HCT116 (cell line): Measurements from ENCODE around the gene FRMD4A. TPM values are rescaled to one million over a fixed set of nuclear protein-coding genes. Genes with fewer than 3 reads are reported as not detected.

Experiments
- ATAC-seq: fragments of 200-7000 bp; cut with Tn5 transposase; 2 replicates; pipeline ENCODE4 v1.9.1; 2020; ENCODE audit warnings: mild to moderate bottlenecking, moderate library complexity
- BruUV-seq: library from RNA; stranded (reverse); fragments of 400-500 nt; replicated peaks from 2 replicates; lab custom pipeline; 2021; lab: Mats Ljungman, UMichigan
- CTCF ChIA-PET: fragments of 300-600 bp; sonication (Branson Sonifier 250); formaldehyde crosslinking; loops from one replicate; lab custom pipeline; 2021; ENCODE audit warnings: antibody characterized with exemption; lab: Charles Lee
- POLR2A ChIA-PET: fragments of 300-600, 350-600 bp; sonication (Branson Sonifier 250); formaldehyde crosslinking; loops from one replicate; lab custom pipeline; 2021; ENCODE audit warnings: antibody characterized with exemption; lab: Charles Lee
- RAD21 ChIA-PET, 2 experiments: fragments of 300-600 bp; sonication (Branson Sonifier 250); formaldehyde crosslinking; loops; one replicate each; lab custom pipeline; 2023; ENCODE audit warnings: low total read pairs in 2 of 2; ENCODE audit not compliant: uncharacterized antibody in 2 of 2, unreplicated experiment in 2 of 2, low non-redundant PET in 1 of 2; lab: Charles Lee
- DNase-seq: peaks from one replicate; pipeline ENCODE4 v3.0.0-alpha.2; 2010; ENCODE audit warnings: low read depth, low spot score
- H2AFZ ChIP-seq: fragments of 200-600 bp; shearing (Covaris generic), sonication (generic); 2 replicates; pipeline ENCODE4 v1.6.1; 2017; ENCODE audit warnings: low read depth, mixed run types, mixed read lengths, antibody characterized with exemption, low read length; ENCODE audit not compliant: poor library complexity, severe bottlenecking
- H3K27ac ChIP-seq: 2 replicates; pipeline ENCODE4 v1.5.1; 2012; ENCODE audit warnings: low read depth, low read length
- H3K27me3 ChIP-seq: fragments of 200-600 bp; sonication (generic); 2 replicates; pipeline ENCODE4 v1.6.1; 2016; ENCODE audit warnings: mixed run types, low read length, mixed read lengths; ENCODE audit not compliant: insufficient read depth
- H3K36me3 ChIP-seq, 2 experiments: fragments of 200-500 bp in 1 of 2; fragments of 200-600 bp in 1 of 2; sonication (Bioruptor generic) in 1 of 2; sonication (generic) in 1 of 2; 2 replicates each; pipeline versions ENCODE4 v1.5.1 to v1.6.1; 2014 to 2016; ENCODE audit warnings: low read length in 2 of 2, inconsistent platforms in 1 of 2, mixed read lengths in 1 of 2, mixed run types in 1 of 2; ENCODE audit not compliant: insufficient read depth in 2 of 2, control insufficient read depth in 1 of 2
- H3K4me1 ChIP-seq, 2 experiments: fragments of 200-600 bp in 1 of 2; sonication (generic) in 1 of 2; 2 replicates each; pipeline versions ENCODE4 v1.5.1 to v1.6.1; 2012 to 2017; ENCODE audit warnings: low read length in 2 of 2, inconsistent platforms in 1 of 2, mild to moderate bottlenecking in 1 of 2, mixed read lengths in 1 of 2, mixed run types in 1 of 2, moderate library complexity in 1 of 2; ENCODE audit not compliant: insufficient read depth in 2 of 2, control insufficient read depth in 1 of 2
- H3K4me2 ChIP-seq: fragments of 200-600 bp; sonication (generic); 2 replicates; pipeline ENCODE4 v1.6.1; 2017; ENCODE audit warnings: mixed run types, low read length, mixed read lengths
- H3K4me3 ChIP-seq, 2 experiments: fragments of 200-600 bp in 1 of 2; sonication (generic) in 1 of 2; replicated peaks in 1 of 2; 2 replicates each; pipeline ENCODE4 v1.5.1; 2011 to 2016; ENCODE audit warnings: low read length in 2 of 2, control low read depth in 1 of 2, low read depth in 1 of 2, mild to moderate bottlenecking in 1 of 2, mixed read lengths in 1 of 2, mixed run types in 1 of 2
- H3K79me2 ChIP-seq: fragments of 200-600 bp; sonication (generic); 2 replicates; pipeline ENCODE4 v1.6.1; 2017; ENCODE audit warnings: mild to moderate bottlenecking, mixed run types, low read length, moderate library complexity, mixed read lengths; ENCODE audit not compliant: insufficient read depth
- H3K9ac ChIP-seq: fragments of 200-600 bp; sonication (generic); 2 replicates; pipeline ENCODE4 v1.6.1; 2016; ENCODE audit warnings: low read length, mixed read lengths
- H3K9me2 ChIP-seq: fragments of 200-600 bp; sonication (generic), shearing (Covaris generic); 2 replicates; pipeline ENCODE4 v1.6.1; 2017; ENCODE audit warnings: mixed run types, mild to moderate bottlenecking, moderate library complexity; ENCODE audit not compliant: insufficient read depth
- H3K9me3 ChIP-seq, 2 experiments: fragments of 200-500 bp in 1 of 2; fragments of 200-600 bp in 1 of 2; sonication (Bioruptor generic) in 1 of 2; sonication (generic) in 1 of 2; 2 replicates each; pipeline ENCODE4 v1.6.1; 2014 to 2017; ENCODE audit warnings: low read length in 2 of 2, mixed read lengths in 2 of 2, inconsistent platforms in 1 of 2, low read depth in 1 of 2, mild to moderate bottlenecking in 1 of 2, mixed run types in 1 of 2, moderate library complexity in 1 of 2; ENCODE audit not compliant: control insufficient read depth in 1 of 2, insufficient read depth in 1 of 2
- H4K20me1 ChIP-seq: fragments of 200-600 bp; sonication (generic), shearing (Covaris generic); 2 replicates; pipeline ENCODE4 v1.6.1; 2017; ENCODE audit warnings: mixed run types, mild to moderate bottlenecking, moderate library complexity; ENCODE audit not compliant: insufficient read depth
- ATF3 ChIP-seq: IDR thresholded peaks from 2 replicates; pipeline ENCODE4 v1.6.1; 2012
- CBX3 ChIP-seq: IDR thresholded peaks from 2 replicates; pipeline ENCODE4 v1.6.1; 2012; ENCODE audit warnings: low read depth
- CEBPB ChIP-seq: IDR thresholded peaks from 2 replicates; pipeline ENCODE4 v1.6.1; 2012; ENCODE audit warnings: low read depth
- CTCF ChIP-seq, 3 experiments: fragments of 200-600 bp in 1 of 3; sonication (generic) in 1 of 3; IDR thresholded peaks in 2 of 3; conservative IDR thresholded peaks in 1 of 3; 2 replicates each; pipeline ENCODE4 v1.5.1; 2012 to 2017; ENCODE audit warnings: low read depth in 2 of 3, low read length in 2 of 3, antibody characterized with exemption in 1 of 3, borderline replicate concordance in 1 of 3, control low read depth in 1 of 3, mild to moderate bottlenecking in 1 of 3, mixed read lengths in 1 of 3, mixed run types in 1 of 3, moderate library complexity in 1 of 3; ENCODE audit not compliant: insufficient read depth in 1 of 3
- EGR1 ChIP-seq: IDR thresholded peaks from 2 replicates; pipeline ENCODE4 v1.6.1; 2012; ENCODE audit warnings: low read depth
- ELF1 ChIP-seq: IDR thresholded peaks from 2 replicates; pipeline ENCODE4 v1.6.1; 2012; ENCODE audit warnings: low read depth, borderline replicate concordance
- EZH2 ChIP-seq: fragments of 200-600 bp; sonication (generic); IDR thresholded peaks from 2 replicates; pipeline ENCODE4 v1.6.1; 2017; ENCODE audit warnings: antibody characterized with exemption, mixed run types
- EZH2phosphoT487 ChIP-seq: fragments of 200-600 bp; IDR thresholded peaks from 2 replicates; pipeline ENCODE4 v1.6.1; 2018; ENCODE audit warnings: antibody characterized with exemption, borderline replicate concordance
- FOSL1 ChIP-seq: IDR thresholded peaks from 2 replicates; pipeline ENCODE4 v1.6.1; 2012; ENCODE audit warnings: low read depth
- MAX ChIP-seq: IDR thresholded peaks from 2 replicates; pipeline ENCODE4 v1.6.1; 2012
- POLR2A ChIP-seq: IDR thresholded peaks from 2 replicates; pipeline ENCODE4 v1.7.0; 2011; ENCODE audit warnings: borderline replicate concordance; ENCODE audit not compliant: insufficient read depth, insufficient read length; ENCODE audit errors: extremely low read depth
- REST ChIP-seq: IDR thresholded peaks from 2 replicates; pipeline ENCODE4 v1.6.1; 2012; ENCODE audit warnings: low read depth
- SIN3A ChIP-seq: IDR thresholded peaks from 2 replicates; pipeline ENCODE4 v1.6.1; 2012; ENCODE audit warnings: low read depth
- SP1 ChIP-seq: IDR thresholded peaks from 2 replicates; pipeline ENCODE4 v1.6.1; 2012; ENCODE audit warnings: low read depth
- SRF ChIP-seq: IDR thresholded peaks from 2 replicates; pipeline ENCODE4 v1.6.1; 2012; ENCODE audit warnings: low read depth
- TCF7L2 ChIP-seq: IDR thresholded peaks from 2 replicates; pipeline ENCODE4 v1.7.0; 2011; ENCODE audit warnings: borderline replicate concordance, inconsistent platforms; ENCODE audit not compliant: insufficient read depth, insufficient read length; ENCODE audit errors: extremely low read depth
- YY1 ChIP-seq: IDR thresholded peaks from 2 replicates; pipeline ENCODE4 v1.6.1; 2011; ENCODE audit warnings: low read length, low read depth, moderate library complexity, mild to moderate bottlenecking; ENCODE audit not compliant: insufficient replicate concordance; ENCODE audit errors: extremely low read depth
- ZFX ChIP-seq: fragments of 450-650 bp; IDR thresholded peaks from 2 replicates; pipeline ENCODE4 v1.6.1; 2017
- ZNF274 ChIP-seq: fragments of 200-500 bp; sonication (Bioruptor generic); IDR thresholded peaks from 2 replicates; pipeline ENCODE4 v1.6.1; 2014; ENCODE audit warnings: mild to moderate bottlenecking, low read depth, low read length, inconsistent platforms
- intact Hi-C: fragments of 100-400 bp; cut with micrococcal nuclease; formaldehyde crosslinking; loops from 2 replicates; pipeline ENCODE4 v1.10.0; 2022
- total RNA-seq: library from RNA; stranded (reverse); gene quantifications from one replicate; pipeline ENCODE4 v1.2.1, GENCODE V29; 2021; ENCODE audit not compliant: unreplicated experiment

Gene FRMD4A
- total RNA-seq, 1 experiment from 2014 or later: 0.20 TPM

GRCh38 chr10:13860886-13861285, 469.8 kb downstream of the FRMD4A start (continued):
- TF ChIP-seq TCF7L2: no peak
- no peak for TF ChIP-seq FOSL1
- no peak for TF ChIP-seq ATF3
- no peak for TF ChIP-seq CEBPB
- no peak for TF ChIP-seq SP1

GRCh38 chr10:13859979-13860654, 470.6 kb downstream of the FRMD4A start:
- no peak overlapping the region for H3K9ac ChIP-seq
- H3K4me3 ChIP-seq: no peak overlapping the region
- no peaks in the 10 kb centered on the region for H3K36me3 ChIP-seq
- intact Hi-C loops: no loop called here
- TF ChIP-seq EZH2 (no peak), CTCF (IDR thresholded peaks at IDR 0.05 in 2 of 3, conservative IDR thresholded peaks at IDR 0.05 in 1 of 3; ENCODE audit: borderline replicate concordance in 1 of 3, insufficient read depth in 1 of 3, low read depth in 2 of 3, low read length in 2 of 3) (no peak), EGR1 (no peak), EZH2phosphoT487 (no peak), ZNF274 (no peak), SRF (no peak), REST (no peak), FOSL1 (no peak), POLR2A (no peak), TCF7L2 (no peak), ELF1 (no peak), MAX (no peak), YY1 (no peak), SIN3A (no peak), ZFX (no peak), CBX3 (no peak)
- ChIA-PET CTCF (no interaction called here), POLR2A (interaction anchor here (0.5 kb wide), 1 partner anchor 121 kb away, joined by 3 read pairs; no protein-coding TSS in a partner anchor), RAD21 (no interaction called here)
- DNase-seq: no peak
- ATAC-seq: no peak
- no peak overlapping the region for H2AFZ ChIP-seq
- H3K27me3 ChIP-seq: no peaks in the 10 kb centered on the region
- H3K79me2 ChIP-seq: no peaks in the 10 kb centered on the region
- H4K20me1 ChIP-seq: no peaks in the 10 kb centered on the region
- BruUV-seq: no TSS peak
- no peaks in the 10 kb centered on the region for H3K4me1 ChIP-seq
- no peaks in the 10 kb centered on the region for H3K9me3 ChIP-seq
- H3K4me2 ChIP-seq: no peak overlapping the region
- no peak overlapping the region for H3K27ac ChIP-seq
- H3K9me2 ChIP-seq: no peaks in the 10 kb centered on the region
